PFSK-1 (cell line): Measurements from ENCODE around the gene EPHB6.

Experiments used
- FOXP2 ChIP-seq: optimal IDR thresholded peaks from 2 replicates; pipeline ENCODE3; 2011; ENCODE audit warnings: borderline replicate concordance, control low read depth, inconsistent platforms; ENCODE audit not compliant: insufficient read depth; ENCODE audit errors: extremely low read length, extremely low read depth
- POLR2AphosphoS5 ChIP-seq: IDR thresholded peaks from 2 replicates; pipeline ENCODE4 v1.6.1; 2012; ENCODE audit warnings: low read depth, mild to moderate bottlenecking, control low read depth, low read length, moderate library complexity
- SIN3A ChIP-seq: IDR thresholded peaks from 2 replicates; pipeline ENCODE4 v1.6.1; 2012; ENCODE audit warnings: mild to moderate bottlenecking, low read length, moderate library complexity, borderline replicate concordance; ENCODE audit not compliant: insufficient read depth
- TAF1 ChIP-seq: IDR thresholded peaks from 2 replicates; pipeline ENCODE4 v1.6.1; 2012; ENCODE audit warnings: low read length, control low read depth, borderline replicate concordance; ENCODE audit not compliant: insufficient read depth
- TF ChIP-seq, protein P1 (sequence below), 2 experiments: IDR thresholded peaks; 2 replicates each; pipeline versions ENCODE4 v1.6.1 to v1.8.0; 2011 to 2012; ENCODE audit warnings: low read depth in 2 of 2, low read length in 2 of 2, control low read depth in 1 of 2, inconsistent platforms in 1 of 2, mild to moderate bottlenecking in 1 of 2, moderate library complexity in 1 of 2; ENCODE audit not compliant: insufficient read depth in 1 of 2

EPHB6 gene

DNA sequence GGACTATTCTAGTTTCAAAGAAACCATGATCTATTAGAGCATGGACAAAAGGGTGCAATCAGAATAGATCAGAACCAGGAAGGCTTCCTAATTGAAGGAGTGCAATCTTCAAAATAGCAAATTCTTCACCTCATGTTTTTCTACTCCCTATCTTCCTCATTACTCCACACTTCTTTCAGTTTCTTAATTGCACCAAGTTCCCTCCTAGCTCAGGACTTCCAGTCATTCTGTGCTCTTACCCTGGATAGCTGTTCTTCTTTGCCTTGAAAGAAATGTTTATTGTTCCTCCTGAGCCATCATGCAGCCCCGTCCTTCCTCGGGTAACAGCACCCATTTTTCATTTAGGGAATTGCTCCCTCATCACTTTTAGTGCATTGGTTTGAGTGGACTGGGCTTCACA, 55.6 kb downstream of the EPHB6 start:
- TF ChIP-seq SIN3A (no peak), FOXP2 (no peak), TAF1 (no peak), POLR2AphosphoS5 (no peak)
- TF ChIP-seq, protein P1, sequence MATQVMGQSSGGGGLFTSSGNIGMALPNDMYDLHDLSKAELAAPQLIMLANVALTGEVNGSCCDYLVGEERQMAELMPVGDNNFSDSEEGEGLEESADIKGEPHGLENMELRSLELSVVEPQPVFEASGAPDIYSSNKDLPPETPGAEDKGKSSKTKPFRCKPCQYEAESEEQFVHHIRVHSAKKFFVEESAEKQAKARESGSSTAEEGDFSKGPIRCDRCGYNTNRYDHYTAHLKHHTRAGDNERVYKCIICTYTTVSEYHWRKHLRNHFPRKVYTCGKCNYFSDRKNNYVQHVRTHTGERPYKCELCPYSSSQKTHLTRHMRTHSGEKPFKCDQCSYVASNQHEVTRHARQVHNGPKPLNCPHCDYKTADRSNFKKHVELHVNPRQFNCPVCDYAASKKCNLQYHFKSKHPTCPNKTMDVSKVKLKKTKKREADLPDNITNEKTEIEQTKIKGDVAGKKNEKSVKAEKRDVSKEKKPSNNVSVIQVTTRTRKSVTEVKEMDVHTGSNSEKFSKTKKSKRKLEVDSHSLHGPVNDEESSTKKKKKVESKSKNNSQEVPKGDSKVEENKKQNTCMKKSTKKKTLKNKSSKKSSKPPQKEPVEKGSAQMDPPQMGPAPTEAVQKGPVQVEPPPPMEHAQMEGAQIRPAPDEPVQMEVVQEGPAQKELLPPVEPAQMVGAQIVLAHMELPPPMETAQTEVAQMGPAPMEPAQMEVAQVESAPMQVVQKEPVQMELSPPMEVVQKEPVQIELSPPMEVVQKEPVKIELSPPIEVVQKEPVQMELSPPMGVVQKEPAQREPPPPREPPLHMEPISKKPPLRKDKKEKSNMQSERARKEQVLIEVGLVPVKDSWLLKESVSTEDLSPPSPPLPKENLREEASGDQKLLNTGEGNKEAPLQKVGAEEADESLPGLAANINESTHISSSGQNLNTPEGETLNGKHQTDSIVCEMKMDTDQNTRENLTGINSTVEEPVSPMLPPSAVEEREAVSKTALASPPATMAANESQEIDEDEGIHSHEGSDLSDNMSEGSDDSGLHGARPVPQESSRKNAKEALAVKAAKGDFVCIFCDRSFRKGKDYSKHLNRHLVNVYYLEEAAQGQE (IDR thresholded peaks at IDR 0.05; ENCODE audit: insufficient read depth in 1 of 2, low read depth in 2 of 2, low read length in 2 of 2): no peak

DNA sequence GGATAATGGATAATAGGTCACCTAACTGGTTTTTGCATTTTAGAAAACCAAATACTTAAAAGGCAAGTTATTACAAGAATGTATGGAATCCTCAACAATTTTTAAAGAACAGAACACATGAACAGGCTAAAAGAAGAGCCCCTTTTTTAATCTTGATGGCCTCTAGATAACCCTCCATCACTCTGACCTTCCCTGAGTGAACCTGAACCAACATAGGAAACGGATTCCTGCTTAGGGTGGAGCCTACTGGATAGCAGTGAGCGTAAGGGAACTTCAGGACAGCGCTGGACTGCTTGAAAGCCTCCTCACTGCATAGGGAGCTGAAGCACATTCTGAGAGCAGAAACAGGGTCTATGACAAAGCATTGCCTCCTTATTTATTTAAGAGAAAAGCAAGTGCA, 58.2 kb downstream of the EPHB6 start:
- TF ChIP-seq TAF1 (no peak), POLR2AphosphoS5 (no peak), SIN3A (no peak), FOXP2 (no peak)
- TF ChIP-seq, protein P1 (IDR thresholded peaks at IDR 0.05; ENCODE audit: insufficient read depth in 1 of 2, low read depth in 2 of 2, low read length in 2 of 2): no peak

DNA sequence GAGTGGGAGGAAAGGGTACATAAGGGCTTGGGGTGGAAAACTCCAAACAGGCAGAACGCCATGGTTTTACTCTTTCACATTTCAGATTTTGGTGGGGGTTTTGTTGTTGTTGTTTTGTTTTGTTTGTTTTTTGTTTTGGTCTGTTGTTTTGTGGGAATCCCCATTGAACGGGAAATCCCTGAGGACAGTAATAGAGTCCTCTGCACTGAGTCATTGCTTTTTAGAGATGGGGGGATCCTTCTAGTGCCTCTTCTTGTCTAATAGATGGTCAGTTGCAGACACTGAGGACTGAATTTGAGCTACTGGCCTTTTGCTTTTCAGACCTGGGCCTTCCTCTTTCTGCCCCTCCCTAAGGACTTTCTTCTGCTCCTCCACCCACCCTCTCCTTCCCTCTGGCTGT, 58.7 kb downstream of the EPHB6 start:
- TF ChIP-seq TAF1 (no peak), SIN3A (no peak), POLR2AphosphoS5 (no peak), FOXP2 (no peak)
- TF ChIP-seq, protein P1 (IDR thresholded peaks at IDR 0.05; ENCODE audit: insufficient read depth in 1 of 2, low read depth in 2 of 2, low read length in 2 of 2): no peak

DNA sequence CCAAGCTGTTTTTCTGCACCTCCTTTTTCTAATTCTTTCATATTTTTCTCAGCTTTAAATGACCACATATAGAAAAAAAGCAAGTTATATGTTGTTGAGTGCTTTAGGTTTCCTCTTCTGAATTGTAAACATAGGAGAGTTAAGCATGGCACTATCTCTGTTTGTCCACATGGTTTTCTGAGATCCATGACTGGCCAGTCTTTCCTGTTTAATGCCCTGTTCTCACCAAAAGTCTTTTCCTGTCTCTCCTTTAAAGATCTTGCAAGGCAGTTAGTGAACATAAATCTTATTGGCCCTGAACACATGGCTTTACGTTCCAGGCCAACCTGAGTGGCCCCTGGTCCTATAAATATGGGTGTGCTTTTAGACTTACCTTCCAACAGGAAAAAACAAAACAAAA, 59.2 kb downstream of the EPHB6 start:
- TF ChIP-seq, protein P1 (IDR thresholded peaks at IDR 0.05; ENCODE audit: insufficient read depth in 1 of 2, low read depth in 2 of 2, low read length in 2 of 2): no peak
- no peak for TF ChIP-seq FOXP2
- no peak for TF ChIP-seq SIN3A
- no peak for TF ChIP-seq POLR2AphosphoS5
- no peak for TF ChIP-seq TAF1

DNA sequence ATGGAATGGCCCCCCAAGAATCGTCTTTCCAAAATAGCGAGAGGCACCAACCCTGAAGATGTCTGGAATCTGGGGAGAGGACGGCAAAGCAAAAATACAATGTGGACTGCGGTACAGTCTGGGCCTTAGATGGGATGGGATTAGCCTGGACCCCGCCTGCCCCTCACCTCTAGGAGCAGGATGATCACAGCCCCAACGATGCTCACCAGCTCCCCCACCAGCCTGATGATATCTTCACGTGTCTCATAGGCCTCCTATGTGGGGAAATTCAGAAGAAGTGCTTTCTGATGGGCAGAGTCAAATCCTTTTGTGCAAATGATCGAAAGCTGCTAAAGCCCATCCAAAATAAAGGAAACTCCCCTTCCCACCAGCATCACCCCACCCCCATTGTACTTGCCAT, 60.4 kb downstream of the EPHB6 start:
- TF ChIP-seq, protein P1 (IDR thresholded peaks at IDR 0.05; ENCODE audit: insufficient read depth in 1 of 2, low read depth in 2 of 2, low read length in 2 of 2): no peak
- no peak for TF ChIP-seq TAF1
- TF ChIP-seq POLR2AphosphoS5: no peak
- TF ChIP-seq FOXP2: no peak
